ENCODE measurements around the gene PCCB. TPM values are rescaled to one million over a fixed set of nuclear protein-coding genes. Genes with fewer than 3 reads are reported as not detected.

Gene PCCB
- total RNA-seq, 4 donors from 2014 or later = 12.9 to 42.8 (median 17.2) TPM

GRCh38 chr3:136377508-136377907, 127.4 kb downstream of the PCCB start:
- Histone ChIP-seq H3K4me1 (no peaks in the 10 kb centered on the region), H3K4me3 (no peak overlapping the region), H3K36me3 (no peaks in the 10 kb centered on the region), H3K27ac (no peak overlapping the region), H3K27me3 (no peaks in the 10 kb centered on the region), H3K9me3 (no peaks in the 10 kb centered on the region)
- TF ChIP-seq, protein P1, sequence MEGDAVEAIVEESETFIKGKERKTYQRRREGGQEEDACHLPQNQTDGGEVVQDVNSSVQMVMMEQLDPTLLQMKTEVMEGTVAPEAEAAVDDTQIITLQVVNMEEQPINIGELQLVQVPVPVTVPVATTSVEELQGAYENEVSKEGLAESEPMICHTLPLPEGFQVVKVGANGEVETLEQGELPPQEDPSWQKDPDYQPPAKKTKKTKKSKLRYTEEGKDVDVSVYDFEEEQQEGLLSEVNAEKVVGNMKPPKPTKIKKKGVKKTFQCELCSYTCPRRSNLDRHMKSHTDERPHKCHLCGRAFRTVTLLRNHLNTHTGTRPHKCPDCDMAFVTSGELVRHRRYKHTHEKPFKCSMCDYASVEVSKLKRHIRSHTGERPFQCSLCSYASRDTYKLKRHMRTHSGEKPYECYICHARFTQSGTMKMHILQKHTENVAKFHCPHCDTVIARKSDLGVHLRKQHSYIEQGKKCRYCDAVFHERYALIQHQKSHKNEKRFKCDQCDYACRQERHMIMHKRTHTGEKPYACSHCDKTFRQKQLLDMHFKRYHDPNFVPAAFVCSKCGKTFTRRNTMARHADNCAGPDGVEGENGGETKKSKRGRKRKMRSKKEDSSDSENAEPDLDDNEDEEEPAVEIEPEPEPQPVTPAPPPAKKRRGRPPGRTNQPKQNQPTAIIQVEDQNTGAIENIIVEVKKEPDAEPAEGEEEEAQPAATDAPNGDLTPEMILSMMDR (IDR thresholded peaks at IDR 0.05) = no peak
- TF ChIP-seq POLR2A (IDR thresholded peaks at IDR 0.05) = no peak
- no peak for DNase-seq
- intact Hi-C loops (cut with DNase I; ENCODE audit: low total_unique reads) = no loop called here

GRCh38 chr3:136378011-136378410, 127.9 kb downstream of the PCCB start:
- intact Hi-C loops (cut with DNase I; ENCODE audit: low total_unique reads) = no loop called here
- H3K27me3 ChIP-seq = no peaks in the 10 kb centered on the region
- TF ChIP-seq, protein P1 (IDR thresholded peaks at IDR 0.05) = no peak
- no peak for TF ChIP-seq POLR2A (IDR thresholded peaks at IDR 0.05)
- no peak for DNase-seq
- no peak overlapping the region for H3K4me3 ChIP-seq
- H3K36me3 ChIP-seq = no peaks in the 10 kb centered on the region
- H3K27ac ChIP-seq = no peak overlapping the region
- no peaks in the 10 kb centered on the region for H3K9me3 ChIP-seq
- no peaks in the 10 kb centered on the region for H3K4me1 ChIP-seq

Other genes with a start within 250 kb of the PCCB start
- gene MSL2, start 54.0 kb upstream of the PCCB start, total RNA-seq = 10 to 100 TPM; 17.7 to 53.0 (median 32.9) TPM